Measurements from ENCODE around the gene ARHGAP26.

DNA sequence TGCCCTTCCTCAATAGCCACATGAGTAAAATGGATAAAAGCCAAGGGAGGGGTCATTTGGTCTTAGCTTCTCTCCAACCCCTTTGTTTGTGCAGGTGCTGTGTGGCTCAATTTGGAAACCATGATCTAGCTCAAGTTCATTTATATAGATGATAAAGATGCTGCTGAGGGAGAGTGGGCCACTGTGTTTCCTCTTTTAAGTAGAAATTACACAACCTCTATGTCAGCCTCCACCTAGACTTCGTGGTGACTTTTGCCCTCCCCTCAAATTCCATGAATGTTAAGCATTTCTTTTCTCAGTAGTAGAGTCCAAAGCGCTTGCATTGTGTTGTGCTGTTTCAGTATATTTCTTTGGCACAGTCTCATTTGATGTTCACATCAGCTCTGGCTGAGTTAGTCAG, 241.4 kb downstream of the ARHGAP26 start:
- TF ChIP-seq, protein P1, sequence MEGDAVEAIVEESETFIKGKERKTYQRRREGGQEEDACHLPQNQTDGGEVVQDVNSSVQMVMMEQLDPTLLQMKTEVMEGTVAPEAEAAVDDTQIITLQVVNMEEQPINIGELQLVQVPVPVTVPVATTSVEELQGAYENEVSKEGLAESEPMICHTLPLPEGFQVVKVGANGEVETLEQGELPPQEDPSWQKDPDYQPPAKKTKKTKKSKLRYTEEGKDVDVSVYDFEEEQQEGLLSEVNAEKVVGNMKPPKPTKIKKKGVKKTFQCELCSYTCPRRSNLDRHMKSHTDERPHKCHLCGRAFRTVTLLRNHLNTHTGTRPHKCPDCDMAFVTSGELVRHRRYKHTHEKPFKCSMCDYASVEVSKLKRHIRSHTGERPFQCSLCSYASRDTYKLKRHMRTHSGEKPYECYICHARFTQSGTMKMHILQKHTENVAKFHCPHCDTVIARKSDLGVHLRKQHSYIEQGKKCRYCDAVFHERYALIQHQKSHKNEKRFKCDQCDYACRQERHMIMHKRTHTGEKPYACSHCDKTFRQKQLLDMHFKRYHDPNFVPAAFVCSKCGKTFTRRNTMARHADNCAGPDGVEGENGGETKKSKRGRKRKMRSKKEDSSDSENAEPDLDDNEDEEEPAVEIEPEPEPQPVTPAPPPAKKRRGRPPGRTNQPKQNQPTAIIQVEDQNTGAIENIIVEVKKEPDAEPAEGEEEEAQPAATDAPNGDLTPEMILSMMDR (IDR thresholded peaks at IDR 0.05), result no peak
- TF ChIP-seq POLR2A (IDR thresholded peaks at IDR 0.05) (no peak), POLR2AphosphoS5 (IDR thresholded peaks at IDR 0.05) (no peak), EP300 (IDR thresholded peaks at IDR 0.05) (no peak)
